GM19452 (cell line): ENCODE data around the gene STK16.
"Not testable (repeated sequence)": the region's sequence is repeated elsewhere in the genome, so short reads cannot be mapped to it uniquely, and the experiment has no call there.

Experiments
- ATAC-seq: cut with Tn5 transposase; IDR thresholded peaks from one replicate; pipeline ENCODE4 v1.9.1; 2021; ENCODE audit not compliant: unreplicated experiment

Gene STK16

GRCh38 chr2:219243291-219243761 lies 2.0 kb upstream of the STK16 start:
- no peak for ATAC-seq

- ATAC-seq = no peak
Measured at GRCh38 chr2:219244789-219245147, 511 bp upstream of the STK16 start.

- no peak for ATAC-seq
Measured at GRCh38 chr2:219245899-219246230, 586 bp downstream of the STK16 start.

GRCh38 chr2:219246559-219246958 lies 1.3 kb downstream of the STK16 start:
- no peak for ATAC-seq

GRCh38 chr2:219247678-219248642 lies 2.7 kb downstream of the STK16 start:
- no peak for ATAC-seq

GRCh38 chr2:219248845-219249202 lies 3.5 kb downstream of the STK16 start:
- ATAC-seq = no peak

GRCh38 chr2:219249203-219249980 lies 4.1 kb downstream of the STK16 start:
- peak; percentile 47 for ATAC-seq

- no peak for ATAC-seq
Measured at GRCh38 chr2:219250049-219250781, 4.9 kb downstream of the STK16 start.

GRCh38 chr2:219251656-219252055 lies 6.4 kb downstream of the STK16 start:
- no peak for ATAC-seq

GRCh38 chr2:219252084-219252483 lies 6.8 kb downstream of the STK16 start:
- no peak for ATAC-seq

GRCh38 chr2:219252570-219252899 lies 7.3 kb downstream of the STK16 start:
- no peak for ATAC-seq

GRCh38 chr2:219252900-219253752 lies 7.8 kb downstream of the STK16 start, which contains the start of gene TUBA4B:
Gene TUBA4B (plus strand): TSS chr2:219253243. CDS start chr2:219253408, 165 bp downstream.
- peak; percentile 2 for ATAC-seq

GRCh38 chr2:219253753-219254589 lies 8.7 kb downstream of the STK16 start, which contains the start of gene TUBA4A:
Gene TUBA4A (minus strand): TSS chr2:219253918. CDS start chr2:219253858, 60 bp downstream.
- ATAC-seq = peak; percentile 42

- peak; percentile 35 for ATAC-seq
Measured at GRCh38 chr2:219254590-219255201, 9.4 kb downstream of the STK16 start.

- ATAC-seq = not testable (repeated sequence)
Measured at GRCh38 chr2:219258942-219259341, 13.7 kb downstream of the STK16 start.

GRCh38 chr2:219261024-219261855 lies 16.0 kb downstream of the STK16 start:
- ATAC-seq = no peak

- ATAC-seq = no peak
Measured at GRCh38 chr2:219266232-219266631, 21.0 kb downstream of the STK16 start.

GRCh38 chr2:219266886-219267285 lies 21.6 kb downstream of the STK16 start:
- ATAC-seq = no peak
